Sigmoid colon (tissue), 7 donors: ENCODE measurements around the gene FGD5. TPM values are rescaled to one million over a fixed set of nuclear protein-coding genes. Genes with fewer than 3 reads are reported as not detected.

Source experiments
- DNase-seq: peaks from one replicate; pipeline ENCODE4 v3.0.0-alpha.2; 2019
- H3K27ac ChIP-seq, 4 donors: fragments of 200-600 bp; sonication (generic); one replicate each; pipeline ENCODE4 v1.5.1; 2016 to 2019; ENCODE audit warnings: mild to moderate bottlenecking in 1 of 4
- H3K27me3 ChIP-seq, 3 donors: fragments of 200-600 bp; sonication (generic); one replicate each; pipeline ENCODE4 v1.5.1; 2019; ENCODE audit warnings: mild to moderate bottlenecking in 1 of 3
- H3K36me3 ChIP-seq, 4 donors: fragments of 200-600 bp; sonication (generic); one replicate each; pipeline ENCODE4 v1.5.1; 2016 to 2019
- H3K4me1 ChIP-seq, 4 donors: fragments of 200-600 bp; sonication (generic); one replicate each; pipeline ENCODE4 v1.5.1; 2017 to 2019
- H3K4me3 ChIP-seq, 4 donors: fragments of 200-600 bp; sonication (generic); one replicate each; pipeline ENCODE4 v1.5.1; 2017 to 2019; ENCODE audit warnings: mild to moderate bottlenecking in 2 of 4, moderate library complexity in 1 of 4
- H3K9me3 ChIP-seq, 4 donors: fragments of 200-600 bp in 3 of 4; sonication (generic) in 3 of 4; one replicate each; pipeline versions ENCODE4 v1.5.1 to v1.6.1; 2013 to 2019
- EP300 ChIP-seq, 4 donors: sonication (generic); formaldehyde crosslinking; IDR thresholded peaks; one replicate each; pipeline ENCODE4 v1.6.1; 2017; ENCODE audit warnings: antibody characterized with exemption in 4 of 4
- POLR2A ChIP-seq, 2 donors: fragments of 450-650 bp; IDR thresholded peaks; one replicate each; pipeline ENCODE4 v1.6.1; 2016; ENCODE audit warnings: antibody characterized with exemption in 2 of 2, mild to moderate bottlenecking in 2 of 2, moderate library complexity in 2 of 2
- POLR2AphosphoS5 ChIP-seq, 4 donors: sonication (generic); formaldehyde crosslinking; IDR thresholded peaks; one replicate each; pipeline ENCODE4 v1.6.1; 2017; ENCODE audit warnings: antibody characterized with exemption in 4 of 4
- WGBS, 2 donors: extraction: QIAGEN DNeasy Blood & Tissue Kit; methylation state at CpG; one replicate each; pipeline ENCODE4 v1.1.7; 2013; 5-methylcytosine and 5-hydroxymethylcytosine counted together
- intact Hi-C: fragments of 100-400 bp; cut with DNase I; formaldehyde crosslinking; loops from one replicate; pipeline ENCODE4 v1.15.1; 2023
- polyA plus RNA-seq, 3 donors: library from polyadenylated mRNA; stranded (reverse); fragments of 200-250 nt; gene quantifications; one replicate each; pipeline ENCODE4 v1.2.3, GENCODE V29; 2013
- total RNA-seq, 4 donors: library from RNA; depleted of rRNA; stranded (reverse); fragments of >200 nt; gene quantifications; one replicate each; pipeline ENCODE4 v1.1.0, GENCODE V29; 2016
- TF ChIP-seq, protein P1 (sequence below), 4 experiments: fragments of 450-650 bp in 3 of 4; fragments of 200-600 bp in 1 of 4; IDR thresholded peaks; one replicate each; pipeline ENCODE4 v1.5.1; 2016 to 2019; ENCODE audit warnings: antibody characterized with exemption in 4 of 4, mild to moderate bottlenecking in 3 of 4, moderate library complexity in 2 of 4
- donor health status: healthy with polysubstance abuse.
- donor health status: Bipolar disorder and iron deficiency.
- donor health status: healthy.

Gene FGD5
- total and polyA plus RNA-seq, 7 donors: 2.1 to 18.6 (median 6.4) TPM

DNA sequence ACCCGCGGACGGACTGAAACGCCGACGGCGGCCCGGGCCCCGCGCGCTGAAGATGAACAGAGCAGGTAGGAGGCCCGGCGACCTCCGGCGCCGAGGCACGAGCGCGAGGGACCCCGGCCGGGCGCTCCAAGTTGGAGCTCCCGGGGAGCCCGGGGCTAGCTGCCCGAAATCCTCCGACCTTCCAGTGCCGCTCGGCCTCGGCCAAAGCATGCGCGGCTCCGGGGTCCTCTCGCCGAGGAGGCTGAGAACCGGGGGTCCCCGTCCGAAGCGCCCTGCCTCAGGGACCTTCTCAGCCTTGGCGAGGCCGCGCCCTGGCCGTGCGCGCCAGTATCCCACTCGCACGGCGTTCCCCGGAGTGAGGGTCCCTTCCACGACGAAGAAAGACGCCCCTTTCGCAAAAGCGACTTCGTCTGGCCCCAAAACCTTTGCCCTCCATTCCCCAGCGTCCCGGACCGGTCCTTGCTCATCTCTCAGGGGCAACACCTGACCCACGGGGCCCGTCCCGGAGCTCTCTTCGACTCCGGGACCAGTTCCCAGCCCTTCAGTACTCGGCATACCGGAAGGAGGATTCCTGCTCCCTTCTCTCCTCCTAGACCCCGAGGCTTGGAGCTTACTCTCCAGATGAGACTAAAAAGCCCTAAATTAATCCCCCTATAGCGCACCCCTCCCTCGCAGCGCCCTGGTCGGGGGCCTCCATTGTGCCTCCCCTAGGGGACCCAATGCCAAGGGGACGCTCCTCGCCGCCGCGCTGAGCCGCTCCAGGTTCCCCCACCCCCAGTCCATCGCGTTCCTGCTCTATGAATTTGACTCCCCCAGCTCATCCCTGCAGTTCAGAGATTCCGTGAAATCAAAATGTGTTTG lies 7.7 kb upstream of the FGD5 start:
- 3 to 10% methylated on average over 78 of the region's 78 CpGs for WGBS, 2 donors
- peak overlapping the region; percentile 32 to 54 (median 50) for H3K4me3 ChIP-seq
- peaks cover 0 to 18% (median 12%) of the 10 kb centered on the region in 4 donors for H3K4me1 ChIP-seq
- H3K27me3 ChIP-seq: peaks cover 9 to 42% (median 29%) of the 10 kb centered on the region in 3 donors
- no peaks in the 10 kb centered on the region for H3K9me3 ChIP-seq
- DNase-seq: no peak
- peak overlapping the region; percentile 60 to 81 (median 74) for H3K27ac ChIP-seq
- no peak for TF ChIP-seq POLR2AphosphoS5 (IDR thresholded peaks at IDR 0.05)
- TF ChIP-seq, protein P1, sequence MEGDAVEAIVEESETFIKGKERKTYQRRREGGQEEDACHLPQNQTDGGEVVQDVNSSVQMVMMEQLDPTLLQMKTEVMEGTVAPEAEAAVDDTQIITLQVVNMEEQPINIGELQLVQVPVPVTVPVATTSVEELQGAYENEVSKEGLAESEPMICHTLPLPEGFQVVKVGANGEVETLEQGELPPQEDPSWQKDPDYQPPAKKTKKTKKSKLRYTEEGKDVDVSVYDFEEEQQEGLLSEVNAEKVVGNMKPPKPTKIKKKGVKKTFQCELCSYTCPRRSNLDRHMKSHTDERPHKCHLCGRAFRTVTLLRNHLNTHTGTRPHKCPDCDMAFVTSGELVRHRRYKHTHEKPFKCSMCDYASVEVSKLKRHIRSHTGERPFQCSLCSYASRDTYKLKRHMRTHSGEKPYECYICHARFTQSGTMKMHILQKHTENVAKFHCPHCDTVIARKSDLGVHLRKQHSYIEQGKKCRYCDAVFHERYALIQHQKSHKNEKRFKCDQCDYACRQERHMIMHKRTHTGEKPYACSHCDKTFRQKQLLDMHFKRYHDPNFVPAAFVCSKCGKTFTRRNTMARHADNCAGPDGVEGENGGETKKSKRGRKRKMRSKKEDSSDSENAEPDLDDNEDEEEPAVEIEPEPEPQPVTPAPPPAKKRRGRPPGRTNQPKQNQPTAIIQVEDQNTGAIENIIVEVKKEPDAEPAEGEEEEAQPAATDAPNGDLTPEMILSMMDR (IDR thresholded peaks at IDR 0.05): no peak
- no peak for TF ChIP-seq POLR2A (IDR thresholded peaks at IDR 0.05)
- TF ChIP-seq EP300 (IDR thresholded peaks at IDR 0.05): no peak
- H3K36me3 ChIP-seq: no peaks in the 10 kb centered on the region
- intact Hi-C loops: no loop called here

DNA sequence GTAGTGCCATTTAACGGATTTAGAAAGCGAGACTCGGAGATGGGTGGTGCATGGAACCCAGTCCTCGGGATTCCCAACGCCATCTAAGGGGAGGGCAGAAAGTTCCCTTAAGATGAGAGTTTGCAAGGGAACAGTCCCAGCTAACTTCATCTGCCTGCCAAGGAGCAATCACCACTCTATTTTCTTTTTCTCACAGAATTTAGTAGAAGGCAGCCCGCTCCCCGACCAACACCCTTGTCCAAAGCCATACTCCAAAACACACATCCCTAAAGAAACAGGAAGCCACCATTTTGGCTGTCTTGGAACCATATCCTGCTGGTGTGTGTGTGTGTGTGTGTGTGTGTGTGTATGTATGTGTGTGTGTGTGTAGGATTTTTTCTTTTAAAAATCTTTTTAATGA lies 7.1 kb upstream of the FGD5 start:
- intact Hi-C loops: no loop called here
- TF ChIP-seq EP300 (IDR thresholded peaks at IDR 0.05) (no peak), POLR2AphosphoS5 (IDR thresholded peaks at IDR 0.05) (no peak), POLR2A (IDR thresholded peaks at IDR 0.05) (no peak)
- TF ChIP-seq, protein P1 (IDR thresholded peaks at IDR 0.05): no peak
- H3K9me3 ChIP-seq: no peaks in the 10 kb centered on the region
- H3K4me1 ChIP-seq: peaks cover 0 to 18% (median 12%) of the 10 kb centered on the region in 4 donors
- no peaks in the 10 kb centered on the region for H3K36me3 ChIP-seq
- 32 to 67% methylated on average over 7 of the region's 7 CpGs for WGBS, 2 donors
- peak overlapping the region; percentile 32 to 54 (median 50) for H3K4me3 ChIP-seq
- peak overlapping the region; percentile 60 to 81 (median 74) for H3K27ac ChIP-seq
- H3K27me3 ChIP-seq: peaks cover 9 to 42% (median 29%) of the 10 kb centered on the region in 3 donors
- DNase-seq: no peak

DNA sequence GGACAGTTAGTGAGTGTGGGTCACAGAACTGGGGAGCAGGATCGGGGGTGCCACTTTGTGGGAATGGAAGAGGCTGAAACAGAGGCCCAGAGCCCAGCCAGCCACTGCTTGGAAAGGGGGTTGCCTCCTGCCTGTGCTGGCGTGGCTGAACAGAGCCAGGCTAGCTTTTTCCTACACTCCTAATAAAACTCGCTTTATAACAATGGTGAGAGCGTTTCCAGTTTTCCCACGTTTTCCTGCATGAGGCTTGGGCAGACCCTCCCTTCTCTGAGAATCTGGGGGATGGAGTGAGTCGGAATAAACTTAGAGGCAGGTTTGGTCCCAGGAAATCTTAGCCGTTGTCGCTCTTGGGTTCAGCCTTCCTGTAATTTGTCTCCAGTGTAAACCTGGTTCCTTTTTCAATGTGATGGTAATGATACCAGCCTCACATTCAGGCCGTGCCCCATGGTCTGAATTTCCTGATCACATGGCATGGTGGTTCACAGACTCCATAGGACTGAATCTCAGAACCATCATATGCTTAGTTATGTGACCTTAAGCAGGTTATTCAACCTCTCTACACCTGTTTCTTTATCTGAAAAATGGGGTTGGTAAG lies 6.5 kb upstream of the FGD5 start:
- peaks cover 9 to 42% (median 29%) of the 10 kb centered on the region in 3 donors for H3K27me3 ChIP-seq
- H3K4me3 ChIP-seq: peak overlapping the region in 3 of 4 donors; percentile 45 to 54 (median 54)
- TF ChIP-seq POLR2AphosphoS5 (IDR thresholded peaks at IDR 0.05): no peak
- TF ChIP-seq, protein P1 (IDR thresholded peaks at IDR 0.05): no peak
- peaks cover 0 to 18% (median 12%) of the 10 kb centered on the region in 4 donors for H3K4me1 ChIP-seq
- no peaks in the 10 kb centered on the region for H3K36me3 ChIP-seq
- intact Hi-C loops: no loop called here
- 45 to 75% methylated on average over 9 of the region's 9 CpGs for WGBS, 2 donors
- DNase-seq: no peak
- H3K27ac ChIP-seq: peak overlapping the region; percentile 14 to 81 (median 74)
- no peaks in the 10 kb centered on the region for H3K9me3 ChIP-seq

DNA sequence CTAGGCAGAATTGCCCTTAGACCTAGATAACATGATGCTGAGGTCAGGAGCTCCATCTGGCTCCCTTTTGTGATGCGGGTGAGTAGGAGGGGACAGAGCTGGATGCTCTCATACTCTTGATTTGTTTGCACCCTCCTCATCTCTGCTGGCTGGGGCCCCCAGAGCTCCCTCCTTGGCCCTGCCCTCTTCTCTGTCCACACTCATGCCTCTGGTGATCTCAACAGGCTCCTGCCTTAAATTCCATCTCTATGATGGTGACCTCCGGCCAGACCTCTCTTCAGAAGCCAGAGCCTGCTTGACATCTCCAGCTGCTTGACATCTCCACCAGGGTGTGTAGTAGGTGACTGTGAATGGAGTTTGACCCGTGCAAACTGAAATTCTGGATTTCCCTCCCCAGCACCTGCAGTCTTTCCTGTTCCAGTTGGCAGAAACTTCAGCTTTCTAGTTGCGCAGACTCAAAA lies 4.3 kb upstream of the FGD5 start:
- no peaks in the 10 kb centered on the region for H3K9me3 ChIP-seq
- TF ChIP-seq, protein P1 (IDR thresholded peaks at IDR 0.05): no peak
- TF ChIP-seq POLR2AphosphoS5 (IDR thresholded peaks at IDR 0.05) (no peak), EP300 (IDR thresholded peaks at IDR 0.05) (no peak), POLR2A (IDR thresholded peaks at IDR 0.05) (no peak)
- H3K36me3 ChIP-seq: peaks cover 0 to 4% (median 0%) of the 10 kb centered on the region in 4 donors
- peak overlapping the region in 1 of 4 donors; percentile 21 for H3K27ac ChIP-seq
- intact Hi-C loops: no loop called here
- no peak for DNase-seq
- H3K27me3 ChIP-seq: peaks cover 9 to 31% (median 19%) of the 10 kb centered on the region in 3 donors
- H3K4me3 ChIP-seq: no peak overlapping the region
- WGBS, 2 donors: 32 to 64% methylated on average over 4 of the region's 4 CpGs
- H3K4me1 ChIP-seq: peaks cover 0 to 18% (median 12%) of the 10 kb centered on the region in 4 donors
